K562 (cell line): Measurements from ENCODE around the gene CSTPP1. TPM values are rescaled to one million over a fixed set of nuclear protein-coding genes. Genes with fewer than 3 reads are reported as not detected.

ENCODE experiments used
- ATAC-seq: fragments of 200-7000 bp; cut with Tn5 transposase; 3 replicates; pipeline ENCODE4 v1.9.1; 2020; ENCODE audit warnings: moderate library complexity
- BruUV-seq: library from RNA; stranded (reverse); fragments of 400-500 nt; replicated peaks from 2 replicates; lab custom pipeline; 2021; lab: Mats Ljungman, UMichigan
- CTCF ChIA-PET: fragments of 300-600 bp; formaldehyde crosslinking; extraction: SDS; loops from one replicate; lab custom pipeline; 2021; ENCODE audit warnings: low intra/inter-chr PET ratio; lab: Yijun Ruan, JAX
- POLR2A ChIA-PET: fragments of 300-600, 350-650 bp; sonication (Branson Sonifier 250); formaldehyde crosslinking; extraction: SDS; loops from one replicate; lab custom pipeline; 2021; ENCODE audit warnings: antibody characterized with exemption, inconsistent platforms; lab: Yijun Ruan, JAX
- DNase-seq, 4 experiments: peaks; one replicate each; pipeline versions ENCODE4 v3.0.0 to v3.0.0-alpha.2; 2011 to 2018; ENCODE audit warnings: low spot score in 3 of 4, mixed read lengths in 3 of 4; ENCODE audit errors: extremely low read depth in 1 of 4
- FAIRE-seq: peaks from 2 replicates; lab custom pipeline; 2011; peaks lifted over from hg19 to GRCh38; lab: Jason Lieb, UNC
- H2AFZ ChIP-seq: 2 replicates; pipeline ENCODE4 v1.6.0; 2011; ENCODE audit warnings: low read depth, low read length, control low read depth, inconsistent platforms
- H3K27ac ChIP-seq: fragments of 200-600 bp; 3 replicates; pipeline ENCODE4 v1.8.0; 2011; ENCODE audit warnings: low read depth, mild to moderate bottlenecking, control low read depth, inconsistent platforms, low read length, moderate library complexity, mixed read lengths; ENCODE audit errors: extremely low read depth
- H3K27me3 ChIP-seq, 2 experiments: fragments of 300-600 bp in 1 of 2; 2 replicates in 1 of 2; 3 replicates in 1 of 2; pipeline versions ENCODE4 v1.6.0 to v1.8.0; 2011; ENCODE audit warnings: inconsistent platforms in 2 of 2, low read length in 2 of 2, mild to moderate bottlenecking in 1 of 2, mixed read lengths in 1 of 2, moderate library complexity in 1 of 2; ENCODE audit not compliant: control insufficient read depth in 2 of 2, insufficient read depth in 2 of 2
- H3K36me3 ChIP-seq: fragments of 300-600 bp; 3 replicates; pipeline ENCODE4 v1.8.0; 2011; ENCODE audit warnings: mild to moderate bottlenecking, low read length, inconsistent platforms; ENCODE audit not compliant: control insufficient read depth, insufficient read depth
- H3K4me1 ChIP-seq, 2 experiments: fragments of 200-600 bp in 1 of 2; replicated peaks in 1 of 2; 2 replicates in 1 of 2; 3 replicates in 1 of 2; pipeline versions ENCODE4 v1.5.1 to v1.8.0; 2011; ENCODE audit warnings: inconsistent platforms in 2 of 2, low read length in 2 of 2, mild to moderate bottlenecking in 1 of 2, mixed read lengths in 1 of 2, moderate library complexity in 1 of 2; ENCODE audit not compliant: control insufficient read depth in 2 of 2, insufficient read depth in 2 of 2
- H3K4me2 ChIP-seq: 2 replicates; pipeline ENCODE4 v1.6.1; 2011; ENCODE audit warnings: low read length, control low read depth, inconsistent platforms, mixed read lengths; ENCODE audit not compliant: insufficient read depth
- H3K4me3 ChIP-seq: fragments of 200-600 bp; sonication (generic), shearing (Covaris generic); 2 replicates; pipeline ENCODE4 v1.5.1; 2016; ENCODE audit warnings: control low read depth, inconsistent platforms
- H3K79me2 ChIP-seq: fragments of 200-600 bp; 3 replicates; pipeline ENCODE4 v1.8.0; 2011; ENCODE audit warnings: low read length, inconsistent platforms; ENCODE audit not compliant: control insufficient read depth, insufficient read depth
- H3K9ac ChIP-seq, 2 experiments: 2 replicates each; pipeline versions ENCODE4 v1.6.0 to v1.6.1; 2011; ENCODE audit warnings: low read depth in 2 of 2, low read length in 2 of 2, control low read depth in 1 of 2, inconsistent platforms in 1 of 2, mild to moderate bottlenecking in 1 of 2, mixed read lengths in 1 of 2; ENCODE audit not compliant: insufficient read depth in 1 of 2
- H3K9me1 ChIP-seq: one replicate; pipeline ENCODE4 v1.6.0; 2011; ENCODE audit warnings: inconsistent platforms, mild to moderate bottlenecking, low read length, moderate library complexity; ENCODE audit not compliant: control insufficient read depth, insufficient read depth
- H3K9me3 ChIP-seq: replicated peaks from 2 replicates; pipeline ENCODE4 v1.5.1; 2011; ENCODE audit warnings: low read depth, low read length, inconsistent platforms; ENCODE audit not compliant: control insufficient read depth, insufficient read depth
- H4K20me1 ChIP-seq: replicated peaks from 2 replicates; pipeline ENCODE4 v1.6.1; 2011; ENCODE audit warnings: low read length, inconsistent platforms, mixed read lengths; ENCODE audit not compliant: control insufficient read depth, insufficient read depth
- BCOR ChIP-seq: fragments of 450-650 bp; IDR thresholded peaks from 2 replicates; pipeline ENCODE4 v1.6.1; 2016
- CEBPZ ChIP-seq: fragments of 150-350 bp; IDR thresholded peaks from 2 replicates; pipeline ENCODE4 v1.6.1; 2014; ENCODE audit warnings: low read depth, mild to moderate bottlenecking, low read length, borderline replicate concordance
- GABPB2 ChIP-seq: fragments of 250-450 bp; sonication (Bioruptor Pico); conservative IDR thresholded peaks from 2 replicates; pipeline ENCODE4 v1.5.1; 2021; ENCODE audit warnings: mild to moderate bottlenecking
- LARP7 ChIP-seq: fragments of 450-650 bp; IDR thresholded peaks from 2 replicates; pipeline ENCODE4 v1.6.1; 2016
- MIER1 ChIP-seq: fragments of 450-650 bp; IDR thresholded peaks from 2 replicates; pipeline ENCODE4 v1.6.1; 2016; ENCODE audit warnings: antibody characterized with exemption, mild to moderate bottlenecking, low read depth
- NBN ChIP-seq: fragments of 450-650 bp; IDR thresholded peaks from 2 replicates; pipeline ENCODE4 v1.6.1; 2016; ENCODE audit warnings: low read depth, mild to moderate bottlenecking
- NCOR1 ChIP-seq: fragments of 450-650 bp; IDR thresholded peaks from 2 replicates; pipeline ENCODE4 v1.6.1; 2016; ENCODE audit warnings: mild to moderate bottlenecking, moderate library complexity
- RUNX1 ChIP-seq: sonication (generic); IDR thresholded peaks from 2 replicates; pipeline ENCODE4 v1.6.1; 2016; ENCODE audit warnings: antibody characterized with exemption, low read depth
- WHSC1 ChIP-seq: IDR thresholded peaks from one replicate; pipeline ENCODE4 v1.6.1; 2012; ENCODE audit warnings: low read length, control low read depth, inconsistent platforms
- ZNF232 ChIP-seq: sonication (generic); formaldehyde crosslinking; IDR thresholded peaks from 2 replicates; pipeline ENCODE4 v1.8.0; 2022; ENCODE audit warnings: mild to moderate bottlenecking, missing genetic modification reagents
- ZNF347 ChIP-seq: fragments of 450-650 bp; formaldehyde crosslinking; IDR thresholded peaks from 2 replicates; pipeline ENCODE4 v1.4.0; 2020; ENCODE audit warnings: low read depth, mild to moderate bottlenecking, moderate library complexity
- ZNF644 ChIP-seq: fragments of 200-800 bp; sonication (Bioruptor generic); IDR thresholded peaks from 2 replicates; pipeline ENCODE4 v1.6.1; 2016; ENCODE audit warnings: low read depth, missing genetic modification characterization, missing compliant biosample characterization
- ZZZ3 ChIP-seq: fragments of 450-650 bp; IDR thresholded peaks from 2 replicates; pipeline ENCODE4 v1.6.1; 2016; ENCODE audit warnings: antibody characterized with exemption, mild to moderate bottlenecking, moderate library complexity
- WGBS: fragments of 100-300 bp; shearing (Covaris generic); methylation state at CpG from one replicate; pipeline ENCODE4 v1.1.6; 2016; ENCODE audit warnings: low coverage, mixed read lengths; ENCODE audit not compliant: insufficient coverage; ENCODE audit errors: missing lambda C conversion rate; 5-methylcytosine and 5-hydroxymethylcytosine counted together
- in situ Hi-C: fragments of 300-500 bp; cut with MboI; formaldehyde crosslinking; loops from 4 replicates; pipeline ENCODE4 v1.15.0; 2018; ENCODE audit warnings: inconsistent platforms, mixed read lengths
- intact Hi-C: fragments of 100-400 bp; cut with micrococcal nuclease; formaldehyde crosslinking; loops from 2 replicates; pipeline ENCODE4 v1.14.2; 2022
- polyA plus RNA-seq, 8 experiments: library from polyadenylated mRNA; depleted of rRNA in 4 of 8; stranded (reverse) in 5 of 8; unstranded in 3 of 8; fragments of >200 nt; fragmentation: Nextera tagmentation in 2 of 8; fragmentation: Illumina TruSeq in 1 of 8; extraction: Ambion mirVana in 2 of 8; extraction: Trizol in 1 of 8; gene quantifications; 2 replicates each; pipeline versions ENCODE4 v1.2.1 to v1.2.3, GENCODE V29; 2011 to 2014; ENCODE audit warnings: inconsistent platforms in 1 of 8, missing spikeins in 1 of 8
- total RNA-seq, 7 experiments: library from RNA; depleted of rRNA in 6 of 7; stranded (reverse); fragments of >200 nt in 6 of 7; fragmentation: Illumina TruSeq in 2 of 7; extraction: Trizol in 2 of 7; gene quantifications; 2 replicates each; pipeline versions ENCODE4 v1.2.1 to v1.2.3, GENCODE V29; 2011 to 2021; ENCODE audit warnings: low replicate concordance in 1 of 7
- TF ChIP-seq, protein P1 (sequence below): fragments of 450-650 bp; IDR thresholded peaks from 2 replicates; pipeline ENCODE4 v1.6.1; 2016; ENCODE audit warnings: low read depth

The CSTPP1 gene
- total and polyA plus RNA-seq, 9 of the 15 experiments (the other 6 are each of a cell fraction or from before 2014, with no cell fraction given), result 6.5 to 17.8 (median 9.2) TPM

GRCh38 chr11:46902694-46903093, 33.9 kb upstream of the CSTPP1 start:
- CTCF ChIA-PET, result no interaction called here
- Histone ChIP-seq H2AFZ (no peak overlapping the region), H3K27me3 (peaks cover 20 to 50% of the 10 kb centered on the region in 2 experiments; a peak in 4 of 5 replicates), H3K4me1 (peaks cover 3 to 11% of the 10 kb centered on the region in 2 experiments; a peak in 3 of 5 replicates), H3K4me3 (no peak overlapping the region), H4K20me1 (no peaks in the 10 kb centered on the region), H3K9me1 (no peaks in the 10 kb centered on the region), H3K9ac (no peak overlapping the region), H3K9me3 (no peaks in the 10 kb centered on the region), H3K79me2 (no peaks in the 10 kb centered on the region), H3K27ac (no peak overlapping the region), H3K36me3 (no peaks in the 10 kb centered on the region), H3K4me2 (no peak overlapping the region)
- POLR2A ChIA-PET, result no interaction called here
- no peak for ATAC-seq
- intact Hi-C loops, result no loop called here
- no peak for FAIRE-seq
- no TSS peak for BruUV-seq
- no peak for DNase-seq
- WGBS, result under 1% methylated on average over 6 of the region's 6 CpGs
- in situ Hi-C loops, result no loop called here
- TF ChIP-seq, protein P1, sequence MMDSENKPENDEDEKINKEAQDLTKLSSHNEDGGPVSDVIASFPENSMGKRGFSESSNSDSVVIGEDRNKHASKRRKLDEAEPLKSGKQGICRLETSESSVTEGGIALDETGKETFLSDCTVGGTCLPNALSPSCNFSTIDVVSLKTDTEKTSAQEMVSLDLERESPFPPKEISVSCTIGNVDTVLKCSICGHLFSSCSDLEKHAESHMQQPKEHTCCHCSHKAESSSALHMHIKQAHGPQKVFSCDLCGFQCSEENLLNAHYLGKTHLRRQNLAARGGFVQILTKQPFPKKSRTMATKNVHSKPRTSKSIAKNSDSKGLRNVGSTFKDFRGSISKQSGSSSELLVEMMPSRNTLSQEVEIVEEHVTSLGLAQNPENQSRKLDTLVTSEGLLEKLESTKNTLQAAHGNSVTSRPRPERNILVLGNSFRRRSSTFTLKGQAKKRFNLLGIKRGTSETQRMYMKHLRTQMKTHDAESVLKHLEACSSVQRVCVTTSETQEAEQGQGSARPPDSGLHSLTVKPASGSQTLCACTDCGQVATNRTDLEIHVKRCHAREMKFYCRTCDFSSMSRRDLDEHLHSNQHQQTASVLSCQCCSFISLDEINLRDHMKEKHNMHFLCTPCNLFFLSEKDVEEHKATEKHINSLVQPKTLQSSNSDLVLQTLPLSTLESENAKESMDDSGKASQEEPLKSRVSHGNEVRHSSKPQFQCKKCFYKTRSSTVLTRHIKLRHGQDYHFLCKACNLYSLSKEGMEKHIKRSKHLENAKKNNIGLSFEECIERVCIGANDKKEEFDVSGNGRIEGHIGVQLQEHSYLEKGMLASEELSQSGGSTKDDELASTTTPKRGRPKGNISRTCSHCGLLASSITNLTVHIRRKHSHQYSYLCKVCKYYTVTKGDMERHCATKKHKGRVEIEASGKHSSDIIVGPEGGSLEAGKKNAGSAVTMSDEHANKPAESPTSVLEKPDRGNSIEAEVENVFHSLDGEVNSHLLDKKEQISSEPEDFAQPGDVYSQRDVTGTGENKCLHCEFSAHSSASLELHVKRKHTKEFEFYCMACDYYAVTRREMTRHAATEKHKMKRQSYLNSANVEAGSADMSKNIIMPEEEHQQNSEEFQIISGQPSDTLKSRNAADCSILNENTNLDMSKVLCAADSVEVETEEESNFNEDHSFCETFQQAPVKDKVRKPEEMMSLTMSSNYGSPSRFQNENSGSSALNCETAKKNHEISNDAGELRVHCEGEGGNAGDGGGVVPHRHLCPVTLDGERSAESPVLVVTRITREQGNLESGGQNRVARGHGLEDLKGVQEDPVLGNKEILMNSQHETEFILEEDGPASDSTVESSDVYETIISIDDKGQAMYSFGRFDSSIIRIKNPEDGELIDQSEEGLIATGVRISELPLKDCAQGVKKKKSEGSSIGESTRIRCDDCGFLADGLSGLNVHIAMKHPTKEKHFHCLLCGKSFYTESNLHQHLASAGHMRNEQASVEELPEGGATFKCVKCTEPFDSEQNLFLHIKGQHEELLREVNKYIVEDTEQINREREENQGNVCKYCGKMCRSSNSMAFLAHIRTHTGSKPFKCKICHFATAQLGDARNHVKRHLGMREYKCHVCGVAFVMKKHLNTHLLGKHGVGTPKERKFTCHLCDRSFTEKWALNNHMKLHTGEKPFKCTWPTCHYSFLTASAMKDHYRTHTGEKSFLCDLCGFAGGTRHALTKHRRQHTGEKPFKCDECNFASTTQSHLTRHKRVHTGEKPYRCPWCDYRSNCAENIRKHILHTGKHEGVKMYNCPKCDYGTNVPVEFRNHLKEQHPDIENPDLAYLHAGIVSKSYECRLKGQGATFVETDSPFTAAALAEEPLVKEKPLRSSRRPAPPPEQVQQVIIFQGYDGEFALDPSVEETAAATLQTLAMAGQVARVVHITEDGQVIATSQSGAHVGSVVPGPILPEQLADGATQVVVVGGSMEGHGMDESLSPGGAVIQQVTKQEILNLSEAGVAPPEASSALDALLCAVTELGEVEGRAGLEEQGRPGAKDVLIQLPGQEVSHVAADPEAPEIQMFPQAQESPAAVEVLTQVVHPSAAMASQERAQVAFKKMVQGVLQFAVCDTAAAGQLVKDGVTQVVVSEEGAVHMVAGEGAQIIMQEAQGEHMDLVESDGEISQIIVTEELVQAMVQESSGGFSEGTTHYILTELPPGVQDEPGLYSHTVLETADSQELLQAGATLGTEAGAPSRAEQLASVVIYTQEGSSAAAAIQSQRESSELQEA, result no peak
- no peak for TF ChIP-seq LARP7
- TF ChIP-seq ZNF347 (CRISPR knock-in tag), result no peak
- TF ChIP-seq CEBPZ, result no peak
- TF ChIP-seq WHSC1, result no peak
- TF ChIP-seq ZNF644, result no peak
- TF ChIP-seq BCOR, result no peak
- TF ChIP-seq ZNF232 (CRISPR knock-in tag), result no peak
- TF ChIP-seq MIER1, result no peak
- TF ChIP-seq ZZZ3, result no peak
- TF ChIP-seq GABPB2 (CRISPR knock-in tag), result no peak
- TF ChIP-seq NCOR1, result no peak
- TF ChIP-seq NBN, result no peak
- no peak for TF ChIP-seq RUNX1
